Fibroblast of lung (primary cell): ENCODE data around the gene C12orf76. TPM values are rescaled to one million over a fixed set of nuclear protein-coding genes. Genes with fewer than 3 reads are reported as not detected.

Source experiments
- DNase-seq, 2 donors: peaks; one replicate each; pipeline versions ENCODE4 v3.0.0 to v3.0.0-alpha.2; 2010; ENCODE audit warnings: low read depth in 2 of 2
- H2AFZ ChIP-seq: 2 replicates; pipeline ENCODE4 v1.5.1; 2012; ENCODE audit warnings: low read length, control low read depth, inconsistent platforms
- H3K27ac ChIP-seq: 2 replicates; pipeline ENCODE4 v1.5.1; 2011; ENCODE audit warnings: low read length, control low read depth; ENCODE audit not compliant: insufficient read depth
- H3K27me3 ChIP-seq: 2 replicates; pipeline ENCODE4 v1.5.1; 2011; ENCODE audit warnings: mild to moderate bottlenecking, low read length; ENCODE audit not compliant: control insufficient read depth, insufficient read depth
- H3K36me3 ChIP-seq: 2 replicates; pipeline ENCODE4 v1.5.1; 2011; ENCODE audit warnings: low read length; ENCODE audit not compliant: control insufficient read depth, insufficient read depth
- H3K4me1 ChIP-seq: 2 replicates; pipeline ENCODE4 v1.5.1; 2011; ENCODE audit warnings: low read length; ENCODE audit not compliant: control insufficient read depth, insufficient read depth; ENCODE audit errors: extremely low read depth
- H3K4me2 ChIP-seq: 2 replicates; pipeline ENCODE4 v1.5.1; 2011; ENCODE audit warnings: low read length, control low read depth; ENCODE audit not compliant: insufficient read depth; ENCODE audit errors: extremely low read depth
- H3K4me3 ChIP-seq, 4 experiments: fragments of 200-600 bp in 1 of 4; sonication (generic) in 1 of 4; replicated peaks in 1 of 4; 2 replicates each; pipeline ENCODE4 v1.5.1; 2011 to 2016; ENCODE audit warnings: low read length in 4 of 4, low read depth in 3 of 4, mild to moderate bottlenecking in 3 of 4, control low read depth in 2 of 4, inconsistent platforms in 1 of 4, mixed read lengths in 1 of 4; ENCODE audit not compliant: insufficient read depth in 1 of 4; ENCODE audit errors: control extremely low read depth in 1 of 4
- H3K79me2 ChIP-seq: 2 replicates; pipeline ENCODE4 v1.5.1; 2012; ENCODE audit warnings: mild to moderate bottlenecking, low read length, inconsistent platforms; ENCODE audit not compliant: control insufficient read depth, insufficient read depth
- H3K9ac ChIP-seq: 2 replicates; pipeline ENCODE4 v1.5.1; 2011; ENCODE audit warnings: mild to moderate bottlenecking, low read length, control low read depth; ENCODE audit not compliant: insufficient read depth
- H3K9me3 ChIP-seq: 2 replicates; pipeline ENCODE4 v1.5.1; 2012; ENCODE audit warnings: low read depth, low read length; ENCODE audit not compliant: control insufficient read depth, insufficient read depth
- H4K20me1 ChIP-seq: 2 replicates; pipeline ENCODE4 v1.5.1; 2011; ENCODE audit warnings: low read length; ENCODE audit not compliant: control insufficient read depth, insufficient read depth; ENCODE audit errors: extremely low read depth
- CTCF ChIP-seq, 2 donors: IDR thresholded peaks in 1 of 2; conservative IDR thresholded peaks in 1 of 2; 1 replicate in 1 of 2; 2 replicates in 1 of 2; pipeline ENCODE4 v1.5.1; 2011 to 2012; ENCODE audit warnings: low read length in 2 of 2, control low read depth in 1 of 2, inconsistent platforms in 1 of 2, low read depth in 1 of 2, mild to moderate bottlenecking in 1 of 2
- EZH2 ChIP-seq: IDR thresholded peaks from 2 replicates; pipeline ENCODE4 v1.5.1; 2012; ENCODE audit warnings: low read length, control low read depth, mild to moderate bottlenecking; ENCODE audit errors: missing control alignments
- polyA minus RNA-seq: library from RNA; depleted of rRNA, polyadenylated mRNA; stranded (reverse); fragments of >200 nt; gene quantifications from 2 replicates; pipeline ENCODE4 v1.2.3, GENCODE V29; 2011; ENCODE audit warnings: low replicate concordance
- polyA plus RNA-seq, 2 donors: library from polyadenylated mRNA; depleted of rRNA in 1 of 2; stranded (reverse) in 1 of 2; unstranded in 1 of 2; fragments of >200 nt; gene quantifications; 2 replicates each; pipeline ENCODE4 v1.2.1, GENCODE V29; 2011 to 2012; ENCODE audit warnings: missing spikeins in 1 of 2
- total RNA-seq: library from RNA; depleted of rRNA; stranded (reverse); fragments of >200 nt; gene quantifications from 2 replicates; pipeline ENCODE4 v1.2.1, GENCODE V29; 2014

C12orf76 gene
- total RNA-seq (17.2 and 20.8 TPM in 2 replicates), polyA plus RNA-seq (5.5 and 8.5 TPM in 2 replicates), polyA minus RNA-seq (1.6 and 16.4 TPM in 2 replicates)
- polyA plus RNA-seq (2012), result 5.1 and 10.2 TPM in 2 replicates

GRCh38 chr12:110048242-110049027 is at the start of gene C12orf76:
C12orf76 (minus strand) TSS chr12:110048522; CDS start chr12:110048495, 27 bp downstream.
- H2AFZ ChIP-seq, result peak within 1 kb of the TSS; percentile 90
- H3K36me3 ChIP-seq, result no peaks in the 10 kb centered on the region
- DNase-seq, result peak; percentile 96 to 98
- no peaks in the 10 kb centered on the region for H3K4me1 ChIP-seq
- H4K20me1 ChIP-seq, result no peaks in the 10 kb centered on the region
- no peaks in the 10 kb centered on the region for H3K9me3 ChIP-seq
- peak within 1 kb of the TSS; percentile 87 to 99 (median 90) for H3K4me3 ChIP-seq
- no peaks in the 10 kb centered on the region for H3K27me3 ChIP-seq
- no peak for TF ChIP-seq EZH2
- peaks cover 26% of the 10 kb centered on the region for H3K79me2 ChIP-seq
- H3K27ac ChIP-seq, result peak within 1 kb of the TSS; percentile 85
- H3K4me2 ChIP-seq, result peak within 1 kb of the TSS; percentile 98
- peak within 1 kb of the TSS; percentile 80 for H3K9ac ChIP-seq

GRCh38 chr12:110093631-110094311 is 45.4 kb upstream of the C12orf76 start:
- TF ChIP-seq EZH2 (no peak), CTCF (conservative IDR thresholded peaks at IDR 0.05 in 1 of 2, IDR thresholded peaks at IDR 0.05 in 1 of 2; ENCODE audit: low read depth in 1 of 2, low read length in 2 of 2) (no peak)
- Histone ChIP-seq H3K4me1 (no peaks in the 10 kb centered on the region), H3K4me2 (no peak overlapping the region), H2AFZ (no peak overlapping the region), H3K79me2 (no peaks in the 10 kb centered on the region), H3K9ac (no peak overlapping the region), H3K4me3 (no peak overlapping the region), H3K27ac (no peak overlapping the region), H4K20me1 (no peaks in the 10 kb centered on the region), H3K27me3 (peaks cover 5% of the 10 kb centered on the region), H3K9me3 (no peaks in the 10 kb centered on the region), H3K36me3 (no peaks in the 10 kb centered on the region)
- DNase-seq, result peak in 1 of 2 donors; percentile 20

GRCh38 chr12:110091136-110091711 is 42.9 kb upstream of the C12orf76 start:
- Histone ChIP-seq H3K4me3 (no peak overlapping the region), H3K79me2 (no peaks in the 10 kb centered on the region), H4K20me1 (no peaks in the 10 kb centered on the region), H3K9me3 (no peaks in the 10 kb centered on the region), H3K4me1 (no peaks in the 10 kb centered on the region), H3K4me2 (no peak overlapping the region), H3K27me3 (peaks cover 9% of the 10 kb centered on the region), H2AFZ (no peak overlapping the region), H3K9ac (no peak overlapping the region), H3K36me3 (no peaks in the 10 kb centered on the region), H3K27ac (no peak overlapping the region)
- no peak for TF ChIP-seq EZH2
- no peak for TF ChIP-seq CTCF (conservative IDR thresholded peaks at IDR 0.05 in 1 of 2, IDR thresholded peaks at IDR 0.05 in 1 of 2; ENCODE audit: low read depth in 1 of 2, low read length in 2 of 2)
- no peak for DNase-seq
